HEK293 (cell line): ENCODE data around the gene PRDM11.
"Not testable (repeated sequence)": the region's sequence is repeated elsewhere in the genome, so short reads cannot be mapped to it uniquely, and the experiment has no call there.

Experiments
- CTCF ChIP-seq: fragments of 450-650 bp; formaldehyde crosslinking; IDR thresholded peaks from 2 replicates; pipeline ENCODE4 v1.5.1; 2016; ENCODE audit warnings: missing biosample characterization, missing genetic modification characterization
- PRDM1 ChIP-seq: fragments of 450-650 bp; formaldehyde crosslinking; IDR thresholded peaks from 2 replicates; pipeline ENCODE4; 2016; ENCODE audit warnings: missing biosample characterization, missing genetic modification characterization
- TSHZ1 ChIP-seq: fragments of 450-650 bp; formaldehyde crosslinking; IDR thresholded peaks from 2 replicates; pipeline ENCODE4 v1.5.1; 2016; ENCODE audit warnings: missing biosample characterization, missing genetic modification characterization, borderline replicate concordance
- ZFP37 ChIP-seq: fragments of 450-650 bp; formaldehyde crosslinking; IDR thresholded peaks from 2 replicates; pipeline ENCODE4 v1.5.1; 2016; ENCODE audit warnings: missing biosample characterization, missing genetic modification characterization
- ZIC2 ChIP-seq: fragments of 450-650 bp; formaldehyde crosslinking; IDR thresholded peaks from 2 replicates; pipeline ENCODE4 v1.5.1; 2016; ENCODE audit warnings: missing biosample characterization, missing genetic modification characterization
- ZNF155 ChIP-seq: fragments of 450-650 bp; formaldehyde crosslinking; IDR thresholded peaks from 2 replicates; pipeline ENCODE4 v1.5.1; 2016; ENCODE audit warnings: missing biosample characterization, missing genetic modification characterization
- ZNF488 ChIP-seq: fragments of 450-650 bp; formaldehyde crosslinking; IDR thresholded peaks from 2 replicates; pipeline ENCODE4 v1.5.1; 2016; ENCODE audit warnings: missing biosample characterization, missing genetic modification characterization
- ZNF501 ChIP-seq: fragments of 450-650 bp; formaldehyde crosslinking; IDR thresholded peaks from 2 replicates; pipeline ENCODE4 v1.5.1; 2016; ENCODE audit warnings: missing biosample characterization, missing genetic modification characterization
- ZNF670 ChIP-seq: fragments of 450-650 bp; formaldehyde crosslinking; IDR thresholded peaks from 2 replicates; pipeline ENCODE4 v1.5.1; 2016; ENCODE audit warnings: missing biosample characterization, missing genetic modification characterization, low read depth
- ZNF830 ChIP-seq: fragments of 450-650 bp; IDR thresholded peaks from 2 replicates; pipeline ENCODE4 v1.5.0; 2018; ENCODE audit warnings: missing biosample characterization, missing genetic modification characterization, low read depth, mild to moderate bottlenecking, moderate library complexity
- TF ChIP-seq, protein P1 (sequence below): sonication (generic); formaldehyde crosslinking; IDR thresholded peaks from 2 replicates; pipeline ENCODE4 v1.8.1; 2022; ENCODE audit warnings: mild to moderate bottlenecking, moderate library complexity, missing genetic modification reagents
- TF ChIP-seq, protein P2 (sequence below): fragments of 450-650 bp; formaldehyde crosslinking; IDR thresholded peaks from 2 replicates; pipeline ENCODE4 v1.5.1; 2016; ENCODE audit warnings: missing biosample characterization, missing genetic modification characterization, low read depth
- TF ChIP-seq, protein P3 (sequence below): fragments of 450-650 bp; formaldehyde crosslinking; IDR thresholded peaks from 2 replicates; pipeline ENCODE4 v1.5.1; 2016; ENCODE audit warnings: missing biosample characterization, missing genetic modification characterization

GRCh38 chr11:45249372-45249771, 102.9 kb downstream of the PRDM11 start:
- TF ChIP-seq CTCF (tag by site-specific recombination); ZNF670 (tag by site-specific recombination); ZNF501 (tag by site-specific recombination); ZNF488 (tag by site-specific recombination); ZNF155 (tag by site-specific recombination); ZNF830 (tag by site-specific recombination); PRDM1; TSHZ1 (tag by site-specific recombination); ZFP37 (tag by site-specific recombination); ZIC2 (tag by site-specific recombination): not testable (repeated sequence)
- TF ChIP-seq, protein P1, sequence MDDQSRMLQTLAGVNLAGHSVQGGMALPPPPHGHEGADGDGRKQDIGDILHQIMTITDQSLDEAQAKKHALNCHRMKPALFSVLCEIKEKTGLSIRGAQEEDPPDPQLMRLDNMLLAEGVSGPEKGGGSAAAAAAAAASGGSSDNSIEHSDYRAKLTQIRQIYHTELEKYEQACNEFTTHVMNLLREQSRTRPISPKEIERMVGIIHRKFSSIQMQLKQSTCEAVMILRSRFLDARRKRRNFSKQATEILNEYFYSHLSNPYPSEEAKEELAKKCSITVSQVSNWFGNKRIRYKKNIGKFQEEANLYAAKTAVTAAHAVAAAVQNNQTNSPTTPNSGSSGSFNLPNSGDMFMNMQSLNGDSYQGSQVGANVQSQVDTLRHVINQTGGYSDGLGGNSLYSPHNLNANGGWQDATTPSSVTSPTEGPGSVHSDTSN (CRISPR knock-in tag) = not testable (repeated sequence)
- TF ChIP-seq, protein P2, sequence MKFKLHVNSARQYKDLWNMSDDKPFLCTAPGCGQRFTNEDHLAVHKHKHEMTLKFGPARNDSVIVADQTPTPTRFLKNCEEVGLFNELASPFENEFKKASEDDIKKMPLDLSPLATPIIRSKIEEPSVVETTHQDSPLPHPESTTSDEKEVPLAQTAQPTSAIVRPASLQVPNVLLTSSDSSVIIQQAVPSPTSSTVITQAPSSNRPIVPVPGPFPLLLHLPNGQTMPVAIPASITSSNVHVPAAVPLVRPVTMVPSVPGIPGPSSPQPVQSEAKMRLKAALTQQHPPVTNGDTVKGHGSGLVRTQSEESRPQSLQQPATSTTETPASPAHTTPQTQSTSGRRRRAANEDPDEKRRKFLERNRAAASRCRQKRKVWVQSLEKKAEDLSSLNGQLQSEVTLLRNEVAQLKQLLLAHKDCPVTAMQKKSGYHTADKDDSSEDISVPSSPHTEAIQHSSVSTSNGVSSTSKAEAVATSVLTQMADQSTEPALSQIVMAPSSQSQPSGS (tag by site-specific recombination) = not testable (repeated sequence)
- TF ChIP-seq, protein P3, sequence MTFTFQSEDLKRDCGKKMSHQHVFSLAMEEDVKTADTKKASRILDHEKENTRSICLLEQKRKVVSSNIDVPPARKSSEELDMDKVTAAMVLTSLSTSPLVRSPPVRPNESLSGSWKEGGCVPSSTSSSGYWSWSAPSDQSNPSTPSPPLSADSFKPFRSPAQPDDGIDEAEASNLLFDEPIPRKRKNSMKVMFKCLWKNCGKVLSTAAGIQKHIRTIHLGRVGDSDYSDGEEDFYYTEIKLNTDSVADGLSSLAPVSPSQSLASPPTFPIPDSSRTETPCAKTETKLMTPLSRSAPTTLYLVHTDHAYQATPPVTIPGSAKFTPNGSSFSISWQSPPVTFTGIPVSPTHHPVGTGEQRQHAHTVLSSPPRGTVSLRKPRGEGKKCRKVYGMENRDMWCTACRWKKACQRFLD = not testable (repeated sequence)
